DMS 273 treated with DMSO at 0.1 percent for 48 hours (cell line): ENCODE data around the gene MUC22.
"Not testable (repeated sequence)": the region's sequence is repeated elsewhere in the genome, so short reads cannot be mapped to it uniquely, and the experiment has no call there.

Experiments
- DNase-seq: peaks from one replicate; lab custom pipeline; 2025; lab: John Stamatoyannopoulos, UW

The MUC22 gene

GRCh38 chr6:31038559-31038958, 28.3 kb downstream of the MUC22 start:
- DNase-seq = no peak

- DNase-seq = no peak
Observed at GRCh38 chr6:31040801-31041200, 30.5 kb downstream of the MUC22 start.

- DNase-seq = no peak
Observed at GRCh38 chr6:31041372-31041974, 31.2 kb downstream of the MUC22 start.

DNA sequence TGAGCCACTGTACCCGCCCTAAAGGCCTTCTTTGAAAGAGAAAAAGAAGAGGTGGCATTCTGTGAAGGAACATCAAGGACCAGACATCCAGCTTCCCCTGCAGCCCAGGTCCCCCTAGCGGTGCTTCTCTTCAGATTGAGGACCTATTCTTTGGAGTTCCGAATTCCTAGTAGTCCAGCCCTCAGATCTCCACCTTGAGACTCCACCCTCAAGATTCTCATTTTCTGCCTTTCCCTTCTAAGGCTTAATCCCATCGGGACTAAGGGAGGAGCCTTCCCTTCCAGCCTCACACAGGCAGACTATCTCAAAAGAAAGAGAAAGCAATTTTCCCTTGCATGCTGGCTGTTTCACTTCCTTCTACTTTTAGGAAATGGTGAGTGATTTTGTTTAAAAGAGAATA, 32.5 kb downstream of the MUC22 start:
- DNase-seq = peak; percentile 25

DNA sequence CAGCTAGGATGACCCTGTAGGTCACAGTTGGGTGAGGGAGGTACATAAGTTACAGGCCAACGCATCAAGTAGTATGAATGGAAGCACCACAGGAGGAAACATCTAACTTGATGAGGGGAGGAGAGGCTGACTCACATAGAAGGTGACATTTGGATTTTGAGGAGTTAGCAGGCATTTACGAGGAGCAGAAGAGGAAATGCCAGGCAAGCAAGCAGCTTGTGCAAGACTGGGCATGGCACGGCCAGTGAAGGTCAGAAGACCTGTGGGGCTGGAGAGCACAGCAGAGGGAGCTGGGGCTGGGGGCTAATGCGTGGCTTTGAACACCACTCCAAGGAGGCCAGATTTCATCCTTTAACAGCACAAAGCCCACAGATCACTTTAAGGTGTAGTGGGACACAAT, 37.8 kb downstream of the MUC22 start:
- DNase-seq = no peak

GRCh38 chr6:31049518-31049917, 39.2 kb downstream of the MUC22 start:
- DNase-seq = no peak

DNA sequence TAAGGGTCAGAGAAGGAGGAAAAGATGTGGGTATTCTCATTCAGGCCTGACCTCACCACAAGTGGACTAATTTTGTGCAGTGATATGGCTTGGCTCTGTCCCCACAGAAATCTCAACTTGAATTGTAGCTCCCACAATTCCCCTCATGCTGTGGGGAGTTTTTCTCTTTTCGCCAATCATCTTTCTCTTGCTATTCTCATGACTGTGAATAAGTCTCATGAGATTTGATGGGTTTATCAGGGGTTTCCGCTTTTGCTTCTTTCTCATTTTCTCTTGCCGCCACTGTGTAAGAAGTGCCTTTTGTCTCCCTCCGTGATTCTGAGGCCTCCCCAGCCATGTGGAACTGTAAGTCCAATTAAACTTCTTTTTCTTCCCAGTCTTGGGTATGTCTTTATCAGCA, 42.9 kb downstream of the MUC22 start:
- DNase-seq = not testable (repeated sequence)

- DNase-seq = no peak
Observed at GRCh38 chr6:31053873-31054272, 43.6 kb downstream of the MUC22 start.

GRCh38 chr6:31055441-31055840, 45.2 kb downstream of the MUC22 start:
- no peak for DNase-seq

- DNase-seq = no peak
Observed at GRCh38 chr6:31057426-31058003, 47.2 kb downstream of the MUC22 start.

- DNase-seq = no peak
Observed at GRCh38 chr6:31058128-31058894, 48.0 kb downstream of the MUC22 start.

GRCh38 chr6:31060145-31060544, 49.9 kb downstream of the MUC22 start:
- no peak for DNase-seq

- DNase-seq = no peak
Observed at GRCh38 chr6:31063906-31064435, 53.7 kb downstream of the MUC22 start.

DNA sequence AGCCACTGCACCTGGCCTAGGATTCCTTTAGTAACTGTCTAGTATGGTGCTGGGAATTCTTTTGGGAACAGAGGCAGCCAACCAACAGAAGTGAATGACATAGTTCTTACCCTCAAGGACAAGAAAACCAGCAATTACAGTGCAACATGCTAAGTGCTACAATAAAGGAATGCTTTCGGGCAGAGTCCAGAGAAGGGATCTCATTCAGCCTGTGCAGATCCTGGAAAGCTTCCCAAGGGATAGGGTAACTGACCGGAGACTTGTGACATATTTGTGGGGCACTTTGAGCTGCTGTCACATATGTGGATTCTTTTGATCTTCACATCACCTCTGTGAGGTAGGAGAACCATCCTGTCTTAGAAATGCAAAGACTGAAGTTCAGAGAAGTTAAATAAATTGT, 55.3 kb downstream of the MUC22 start:
- DNase-seq = no peak

DNA sequence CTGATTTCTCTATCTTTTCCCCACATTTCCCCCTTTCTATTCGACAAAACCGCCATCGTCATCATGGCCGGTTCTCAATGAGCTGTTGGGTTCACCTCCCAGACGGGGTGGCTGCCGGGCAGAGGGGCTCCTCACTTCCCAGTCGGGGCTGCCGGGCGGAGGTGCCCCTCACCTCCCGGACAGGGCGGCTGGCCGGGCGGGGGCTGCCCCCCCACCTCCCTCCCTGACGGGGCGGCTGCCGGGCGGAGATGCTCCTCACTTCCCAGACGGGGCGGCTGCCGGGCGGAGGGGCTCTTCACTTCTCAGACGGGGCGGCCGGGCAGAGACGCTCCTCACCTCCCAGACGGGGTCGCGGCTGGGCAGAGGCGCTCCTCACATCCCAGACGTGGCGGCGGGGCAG, 56.8 kb downstream of the MUC22 start:
- DNase-seq = not testable (repeated sequence)

- DNase-seq = not testable (repeated sequence)
Observed at GRCh38 chr6:31067891-31068668, 57.8 kb downstream of the MUC22 start.

DNA sequence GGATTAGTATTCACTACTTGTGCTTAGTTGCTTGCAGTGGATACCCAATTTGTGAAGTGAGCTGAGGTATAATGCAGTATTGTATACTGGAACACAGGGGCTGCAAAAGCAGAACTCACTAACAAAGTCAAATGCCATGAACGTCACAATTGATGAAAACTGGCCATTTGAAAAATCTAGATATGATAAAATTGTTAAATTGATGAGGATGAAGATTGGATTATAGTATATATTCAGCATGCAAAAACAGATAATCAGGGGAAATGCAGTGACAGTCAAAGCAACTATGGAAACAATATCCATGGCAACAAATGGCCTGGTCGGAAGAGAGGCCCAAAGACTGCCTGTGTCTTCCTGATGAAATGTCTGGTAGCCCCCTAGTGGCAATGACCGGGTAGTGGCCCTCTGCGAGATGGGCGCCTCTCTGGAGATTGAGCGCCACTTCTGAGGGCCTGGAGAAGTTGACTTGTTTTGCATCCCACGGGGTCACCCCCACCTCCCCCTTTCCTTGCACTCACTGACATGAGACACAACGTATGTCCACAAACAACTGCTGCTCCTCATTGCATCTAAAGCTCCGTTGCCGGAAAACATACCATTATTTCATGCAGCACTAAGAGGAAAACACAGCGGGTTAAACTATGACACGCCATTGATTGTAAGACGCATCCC, 58.5 kb downstream of the MUC22 start:
- DNase-seq = no peak

DNA sequence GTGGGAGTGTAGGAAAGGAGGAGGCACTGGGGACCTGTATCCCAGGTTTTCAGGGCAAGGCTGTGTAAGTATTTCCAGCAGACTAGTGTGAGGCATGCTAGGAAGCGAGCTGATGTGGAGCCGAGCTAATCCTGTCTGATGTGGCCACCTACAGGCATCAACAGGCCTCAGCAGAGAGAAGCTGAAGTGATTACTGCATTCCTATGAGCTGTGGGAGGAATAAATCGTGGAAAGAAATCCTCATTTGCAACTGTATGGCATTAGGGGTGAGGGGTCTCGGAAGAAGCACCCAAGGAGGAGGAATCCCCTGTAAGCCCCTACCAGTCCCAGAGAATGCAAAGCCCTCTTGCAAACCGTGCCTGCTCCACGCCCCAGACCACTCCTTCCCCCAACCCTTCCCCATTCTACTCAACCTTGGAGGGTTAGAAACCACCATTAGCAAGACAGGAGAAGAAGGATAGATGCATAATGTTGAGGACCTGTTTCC, 60.5 kb downstream of the MUC22 start:
- DNase-seq = peak; percentile 14

DNA sequence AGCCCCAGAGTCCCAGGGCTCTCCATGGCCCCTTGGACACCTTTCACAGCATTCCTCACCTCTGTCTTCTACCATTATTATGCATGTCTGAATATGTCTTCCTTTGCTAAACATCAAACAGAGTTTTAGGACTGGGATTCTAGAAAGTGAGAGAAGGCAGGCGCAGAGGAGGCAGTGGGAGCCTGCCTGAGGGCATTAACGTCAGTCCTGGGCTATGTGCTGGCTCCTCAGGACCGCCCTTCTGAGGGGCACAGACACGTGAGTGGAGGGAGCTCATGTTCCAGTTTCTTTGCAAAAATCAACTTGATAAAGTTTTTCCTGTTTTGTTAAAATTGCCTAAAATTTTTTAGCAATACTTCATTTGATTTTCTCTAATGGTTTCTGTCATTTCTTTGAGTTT, 64.1 kb downstream of the MUC22 start:
- DNase-seq = no peak

DNA sequence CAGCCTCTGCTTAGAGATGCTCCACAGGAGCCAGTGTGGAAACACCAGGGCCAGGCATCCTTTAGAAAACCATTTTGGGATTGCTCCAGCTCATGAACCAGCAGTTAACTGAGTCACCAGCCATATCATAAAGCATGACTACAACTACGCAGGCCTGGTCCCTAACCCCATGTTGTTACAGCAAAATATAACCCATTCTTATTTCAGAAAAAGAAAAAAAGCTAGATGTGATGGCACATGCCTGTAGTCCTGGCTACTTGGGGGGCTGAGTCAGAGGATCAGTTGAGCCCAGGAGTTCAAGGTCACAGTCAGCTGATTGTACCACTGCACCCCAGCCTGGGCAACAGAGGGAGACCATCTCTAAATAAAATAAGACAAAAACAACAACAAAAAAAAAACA, 65.3 kb downstream of the MUC22 start:
- DNase-seq = no peak

GRCh38 chr6:31076611-31077010, 66.3 kb downstream of the MUC22 start:
- no peak for DNase-seq
